H1 (cell line): ENCODE results near the gene CYP11A1. TPM values are rescaled to one million over a fixed set of nuclear protein-coding genes. Genes with fewer than 3 reads are reported as not detected.

Experiments
- CTCF ChIA-PET: fragments of 300-600 bp; sonication (Branson Sonifier 250); formaldehyde crosslinking; loops from one replicate; lab custom pipeline; 2021; ENCODE audit not compliant: partially characterized antibody; lab: Charles Lee
- POLR2A ChIA-PET: fragments of 300-600 bp; sonication (Branson Sonifier 250); formaldehyde crosslinking; loops from one replicate; lab custom pipeline; 2021; ENCODE audit warnings: inconsistent platforms; ENCODE audit not compliant: partially characterized antibody; lab: Charles Lee
- DNase-seq, 2 experiments: peaks; one replicate each; pipeline versions ENCODE4 v3.0.0 to v3.0.0-alpha.2; 2010 to 2022; ENCODE audit warnings: low spot score in 2 of 2, low read depth in 1 of 2, mixed read lengths in 1 of 2
- FAIRE-seq: peaks from 2 replicates; lab custom pipeline; 2011; peaks lifted over from hg19 to GRCh38; lab: Jason Lieb, UNC
- H2AFZ ChIP-seq: 2 replicates; pipeline ENCODE4 v1.8.1; 2012; ENCODE audit warnings: low read length, inconsistent platforms
- H2AK5ac ChIP-seq: 2 replicates; pipeline ENCODE4 v1.6.1; 2013; ENCODE audit warnings: low read depth, low read length
- H2BK120ac ChIP-seq: replicated peaks from 2 replicates; pipeline ENCODE3; 2013; ENCODE audit warnings: low read depth, low read length, inconsistent platforms
- H2BK12ac ChIP-seq: 2 replicates; pipeline ENCODE4 v1.6.1; 2013; ENCODE audit warnings: low read depth, low read length
- H2BK15ac ChIP-seq: 2 replicates; pipeline ENCODE4 v1.6.1; 2013; ENCODE audit warnings: low read length
- H2BK20ac ChIP-seq: 2 replicates; pipeline ENCODE4 v1.6.1; 2013; ENCODE audit warnings: low read length
- H2BK5ac ChIP-seq: 2 replicates; pipeline ENCODE4 v1.6.1; 2013; ENCODE audit warnings: low read depth, low read length
- H3K14ac ChIP-seq: 2 replicates; pipeline ENCODE4 v1.6.1; 2013; ENCODE audit warnings: inconsistent platforms; ENCODE audit not compliant: insufficient read length
- H3K18ac ChIP-seq: 2 replicates; pipeline ENCODE4 v1.6.1; 2013; ENCODE audit warnings: low read length; ENCODE audit errors: extremely low read depth
- H3K23ac ChIP-seq: 2 replicates; pipeline ENCODE4 v1.6.1; 2013; ENCODE audit warnings: inconsistent platforms; ENCODE audit not compliant: insufficient read length
- H3K23me2 ChIP-seq: 2 replicates; pipeline ENCODE4 v1.6.1; 2013; ENCODE audit warnings: low read depth, low read length
- H3K27ac ChIP-seq: 2 replicates; pipeline ENCODE4 v1.6.1; 2011; ENCODE audit warnings: low read depth, low read length, inconsistent platforms
- H3K27me3 ChIP-seq, 4 experiments: replicated peaks in 1 of 4; 1 replicate in 1 of 4; 2 replicates in 3 of 4; pipeline versions ENCODE4 v1.6.1 to v1.8.1; 2011 to 2013; ENCODE audit warnings: low read length in 3 of 4, mild to moderate bottlenecking in 3 of 4, inconsistent platforms in 2 of 4, mixed read lengths in 2 of 4, moderate library complexity in 1 of 4; ENCODE audit not compliant: control insufficient read depth in 3 of 4, insufficient read depth in 3 of 4; ENCODE audit errors: extremely low read depth in 1 of 4
- H3K36me3 ChIP-seq, 4 experiments: 2 replicates each; pipeline versions ENCODE4 v1.6.1 to v1.8.1; 2011 to 2013; ENCODE audit warnings: mild to moderate bottlenecking in 4 of 4, low read length in 3 of 4, moderate library complexity in 2 of 4, control low read depth in 1 of 4, inconsistent platforms in 1 of 4; ENCODE audit not compliant: insufficient read depth in 4 of 4, control insufficient read depth in 2 of 4
- H3K4ac ChIP-seq: replicated peaks from 2 replicates; pipeline ENCODE3; 2013; ENCODE audit warnings: low read length, low read depth, mixed read lengths, inconsistent platforms; ENCODE audit not compliant: insufficient read length
- H3K4me1 ChIP-seq, 4 experiments: replicated peaks in 1 of 4; 1 replicate in 1 of 4; 2 replicates in 3 of 4; pipeline versions ENCODE4 v1.6.1 to v1.8.1; 2011 to 2013; ENCODE audit warnings: low read length in 3 of 4, inconsistent platforms in 2 of 4, mixed read lengths in 1 of 4; ENCODE audit not compliant: insufficient read depth in 4 of 4, control insufficient read depth in 3 of 4
- H3K4me2 ChIP-seq, 2 experiments: 2 replicates each; pipeline versions ENCODE4 v1.6.1 to v1.8.1; 2011 to 2013; ENCODE audit warnings: low read depth in 2 of 2, low read length in 2 of 2, control low read depth in 1 of 2, inconsistent platforms in 1 of 2, mild to moderate bottlenecking in 1 of 2; ENCODE audit not compliant: insufficient read depth in 1 of 2
- H3K4me3 ChIP-seq, 4 experiments: fragments of 200-600, 300-600 bp in 1 of 4; sonication (generic), shearing (Covaris generic), sonication (Bioruptor Twin) in 1 of 4; 2 replicates each; pipeline versions ENCODE4 v1.5.1 to v1.8.1; 2011 to 2016; ENCODE audit warnings: low read length in 4 of 4, low read depth in 3 of 4, control low read depth in 2 of 4, inconsistent platforms in 2 of 4, mild to moderate bottlenecking in 2 of 4, mixed read lengths in 1 of 4, moderate library complexity in 1 of 4; ENCODE audit not compliant: insufficient read depth in 2 of 4; ENCODE audit errors: extremely low read depth in 1 of 4
- H3K56ac ChIP-seq: replicated peaks from 2 replicates; pipeline ENCODE3; 2013; ENCODE audit warnings: low read depth, mild to moderate bottlenecking, mixed read lengths, low read length, inconsistent platforms; ENCODE audit not compliant: insufficient read length
- H3K79me1 ChIP-seq: 2 replicates; pipeline ENCODE4 v1.6.1; 2013; ENCODE audit warnings: low read depth, low read length, control low read depth
- H3K79me2 ChIP-seq, 2 experiments: 2 replicates each; pipeline versions ENCODE4 v1.6.1 to v1.8.1; 2012 to 2013; ENCODE audit warnings: low read length in 2 of 2, mild to moderate bottlenecking in 2 of 2, inconsistent platforms in 1 of 2; ENCODE audit not compliant: insufficient read depth in 2 of 2, control insufficient read depth in 1 of 2
- H3K9ac ChIP-seq, 4 experiments: replicated peaks in 1 of 4; 1 replicate in 1 of 4; 2 replicates in 3 of 4; pipeline versions ENCODE4 v1.6.1 to v1.8.1; 2011 to 2013; ENCODE audit warnings: low read depth in 3 of 4, low read length in 3 of 4, control low read depth in 2 of 4, mild to moderate bottlenecking in 2 of 4, moderate library complexity in 2 of 4, inconsistent platforms in 1 of 4; ENCODE audit errors: extremely low read depth in 1 of 4
- H3K9me3 ChIP-seq, 2 experiments: 2 replicates each; pipeline versions ENCODE4 v1.6.1 to v1.8.1; 2012 to 2013; ENCODE audit warnings: mild to moderate bottlenecking in 2 of 2, moderate library complexity in 2 of 2, control low read depth in 1 of 2, inconsistent platforms in 1 of 2, low read depth in 1 of 2, low read length in 1 of 2, mixed read lengths in 1 of 2; ENCODE audit not compliant: insufficient read depth in 2 of 2
- H4K20me1 ChIP-seq, 2 experiments: replicated peaks in 1 of 2; 2 replicates each; pipeline versions ENCODE3 to v1.8.1; 2011 to 2013; ENCODE audit warnings: inconsistent platforms in 2 of 2, low read length in 2 of 2, mild to moderate bottlenecking in 1 of 2; ENCODE audit not compliant: insufficient read depth in 2 of 2, control insufficient read depth in 1 of 2
- H4K5ac ChIP-seq: 2 replicates; pipeline ENCODE4 v1.6.1; 2013; ENCODE audit warnings: low read length, low read depth, mixed read lengths, inconsistent platforms; ENCODE audit not compliant: insufficient read length
- H4K8ac ChIP-seq: 2 replicates; pipeline ENCODE4 v1.8.0; 2013; ENCODE audit warnings: mild to moderate bottlenecking, moderate library complexity, low read length, inconsistent platforms; ENCODE audit not compliant: insufficient read depth; ENCODE audit errors: extremely low read depth
- H4K91ac ChIP-seq: replicated peaks from 2 replicates; pipeline ENCODE3; 2013; ENCODE audit warnings: low read length, mixed read lengths, inconsistent platforms; ENCODE audit not compliant: insufficient read length
- BCL11A ChIP-seq, 2 experiments: IDR thresholded peaks; one replicate each; pipeline ENCODE4 v1.6.1; 2011; ENCODE audit warnings: low read depth in 2 of 2, low read length in 2 of 2, mild to moderate bottlenecking in 2 of 2
- CBX8 ChIP-seq: fragments of 300-800, 300-1000 bp; sonication (generic); IDR thresholded peaks from 2 replicates; pipeline ENCODE4 v1.7.1; 2016; ENCODE audit warnings: low read depth, low read length, borderline replicate concordance
- EZH2 ChIP-seq: fragments of 200-600 bp; sonication (generic); IDR thresholded peaks from 2 replicates; pipeline ENCODE4 v1.7.1; 2012; ENCODE audit warnings: low read depth, mild to moderate bottlenecking, moderate library complexity, low read length, inconsistent platforms; ENCODE audit not compliant: severe bottlenecking
- FOSL1 ChIP-seq: IDR thresholded peaks from 2 replicates; pipeline ENCODE4 v1.6.1; 2011; ENCODE audit warnings: mild to moderate bottlenecking, low read depth, low read length, moderate library complexity; ENCODE audit not compliant: insufficient read depth
- HDAC2 ChIP-seq, 2 experiments: fragments of 300-600 bp in 1 of 2; sonication (generic) in 1 of 2; IDR thresholded peaks; 2 replicates each; pipeline ENCODE4 v1.6.1; 2011 to 2012; ENCODE audit warnings: low read depth in 2 of 2, low read length in 2 of 2, mild to moderate bottlenecking in 2 of 2, moderate library complexity in 2 of 2, borderline replicate concordance in 1 of 2, inconsistent platforms in 1 of 2
- JUND ChIP-seq: IDR thresholded peaks from 2 replicates; pipeline ENCODE4 v1.6.1; 2011; ENCODE audit warnings: mild to moderate bottlenecking, improper control_type of control experiment, low read length
- POU5F1 ChIP-seq: IDR thresholded peaks from 2 replicates; pipeline ENCODE4 v1.6.1; 2011; ENCODE audit warnings: low read depth, mild to moderate bottlenecking, low read length, moderate library complexity
- RXRA ChIP-seq: IDR thresholded peaks from 2 replicates; pipeline ENCODE4 v1.6.1; 2011; ENCODE audit warnings: low read depth, mild to moderate bottlenecking, low read length, moderate library complexity; ENCODE audit not compliant: insufficient read depth
- SP4 ChIP-seq: IDR thresholded peaks from 2 replicates; pipeline ENCODE4 v1.6.1; 2012; ENCODE audit warnings: low read length, inconsistent platforms
- SUZ12 ChIP-seq: fragments of 200-600 bp; sonication (generic); IDR thresholded peaks from 2 replicates; pipeline ENCODE4 v1.6.1; 2012; ENCODE audit warnings: mild to moderate bottlenecking, inconsistent platforms, low read length, moderate library complexity, mixed read lengths
- TAF7 ChIP-seq: optimal IDR thresholded peaks from 2 replicates; pipeline ENCODE3; 2011; ENCODE audit warnings: low read depth, mild to moderate bottlenecking, inconsistent platforms, low read length, moderate library complexity, borderline replicate concordance
- USF2 ChIP-seq: IDR thresholded peaks from 2 replicates; pipeline ENCODE4 v1.6.1; 2011; ENCODE audit warnings: low read length, improper control_type of control experiment
- YY1 ChIP-seq: IDR thresholded peaks from 2 replicates; pipeline ENCODE4 v1.6.1; 2011; ENCODE audit warnings: low read depth, mild to moderate bottlenecking, low read length
- WGBS, 2 experiments: shearing (Covaris generic) in 1 of 2; methylation state at CpG; one replicate each; pipeline versions ENCODE4 v1.1.6 to v1.1.7; 2013 to 2015; ENCODE audit warnings: low lambda C conversion rate in 2 of 2, mixed read lengths in 2 of 2, inconsistent platforms in 1 of 2, low coverage in 1 of 2, missing lambda C conversion rate in 1 of 2; ENCODE audit not compliant: insufficient replicate concordance in 2 of 2, insufficient coverage in 1 of 2, insufficient read length in 1 of 2; ENCODE audit errors: extremely low coverage in 1 of 2, missing lambda C conversion rate in 1 of 2; 5-methylcytosine and 5-hydroxymethylcytosine counted together
- polyA plus RNA-seq, 7 experiments: library from polyadenylated mRNA; depleted of rRNA in 3 of 7; stranded (reverse) in 5 of 7; unstranded in 2 of 7; fragments of >200 nt in 5 of 7; fragments of 200-250 nt in 2 of 7; gene quantifications; 1 replicate in 5 of 7; 2 replicates in 1 of 7; 4 replicates in 1 of 7; pipeline versions ENCODE4 v1.2.1 to v1.2.3, GENCODE V29; 2011 to 2013; ENCODE audit warnings: missing spikeins in 2 of 7, mixed read lengths in 2 of 7
- total RNA-seq: library from RNA; stranded (reverse); fragmentation: NEBNext Ultra II Directional; extraction: Animal tissue kit (Norgen Biotek cat#: 25700); gene quantifications from 2 replicates; pipeline ENCODE4 v1.2.1, GENCODE V29; 2021

Gene CYP11A1
- total and polyA plus RNA-seq, 2 of the 8 experiments (the other 6 are each of a cell fraction or from before 2014, with no cell fraction given) = 1.9 to 7.2 TPM

GRCh38 chr15:74399100-74399499, 31.7 kb upstream of the CYP11A1 start:
- no peak for DNase-seq
- no peak overlapping the region for H2AFZ ChIP-seq
- H2AK5ac ChIP-seq = no peak overlapping the region
- 81% methylated on average over 3 of the region's 3 CpGs; no CpG with 5 or more reads in 1 of the 2 experiments for WGBS, 2 experiments
- H3K9me3 ChIP-seq = no peaks in the 10 kb centered on the region
- H3K56ac ChIP-seq = no peak overlapping the region
- ChIA-PET CTCF (interaction anchor here (1.1 kb wide), 1 partner anchor 10 kb away, joined by 3 read pairs; no protein-coding TSS in a partner anchor), POLR2A (no interaction called here)
- no peak overlapping the region for H4K8ac ChIP-seq
- no peak for FAIRE-seq
- H2BK20ac ChIP-seq = no peak overlapping the region
- no peaks in the 10 kb centered on the region for H3K79me2 ChIP-seq
- H4K20me1 ChIP-seq = no peaks in the 10 kb centered on the region
- no peaks in the 10 kb centered on the region for H3K36me3 ChIP-seq
- no peak overlapping the region for H4K5ac ChIP-seq
- H2BK120ac ChIP-seq = no peak overlapping the region
- no peak overlapping the region for H2BK15ac ChIP-seq
- H3K23me2 ChIP-seq = no peaks in the 10 kb centered on the region; the same call in 1 of the 2 replicates
- H3K23ac ChIP-seq = no peak overlapping the region
- no peak overlapping the region for H3K4ac ChIP-seq
- H3K4me3 ChIP-seq = no peak overlapping the region
- no peaks in the 10 kb centered on the region; a peak in 1 of 7 replicates for H3K27me3 ChIP-seq
- H3K14ac ChIP-seq = no peak overlapping the region
- H3K27ac ChIP-seq = no peak overlapping the region
- no peak overlapping the region for H2BK5ac ChIP-seq
- H4K91ac ChIP-seq = no peak overlapping the region
- no peak overlapping the region for H2BK12ac ChIP-seq
- peaks cover 0 to 10% (median 7%) of the 10 kb centered on the region in 4 experiments; a peak in 4 of 7 replicates for H3K4me1 ChIP-seq
- no peak overlapping the region for H3K9ac ChIP-seq
- no peak overlapping the region for H3K4me2 ChIP-seq
- no peak overlapping the region for H3K18ac ChIP-seq
- H3K79me1 ChIP-seq = no peaks in the 10 kb centered on the region
- TF ChIP-seq SP4 (no peak), CBX8 (no peak), JUND (no peak), RXRA (no peak), BCL11A (IDR thresholded peaks at IDR 0.05; ENCODE audit: low read depth in 2 of 2, low read length in 2 of 2) (no peak), FOSL1 (no peak), EZH2 (no peak), TAF7 (no peak), USF2 (no peak), POU5F1 (no peak), YY1 (no peak), HDAC2 (IDR thresholded peaks at IDR 0.05; ENCODE audit: borderline replicate concordance in 1 of 2, low read depth in 2 of 2, low read length in 2 of 2) (no peak), SUZ12 (no peak)
